Measurements from ENCODE around the gene MBNL2.

The MBNL2 gene

DNA sequence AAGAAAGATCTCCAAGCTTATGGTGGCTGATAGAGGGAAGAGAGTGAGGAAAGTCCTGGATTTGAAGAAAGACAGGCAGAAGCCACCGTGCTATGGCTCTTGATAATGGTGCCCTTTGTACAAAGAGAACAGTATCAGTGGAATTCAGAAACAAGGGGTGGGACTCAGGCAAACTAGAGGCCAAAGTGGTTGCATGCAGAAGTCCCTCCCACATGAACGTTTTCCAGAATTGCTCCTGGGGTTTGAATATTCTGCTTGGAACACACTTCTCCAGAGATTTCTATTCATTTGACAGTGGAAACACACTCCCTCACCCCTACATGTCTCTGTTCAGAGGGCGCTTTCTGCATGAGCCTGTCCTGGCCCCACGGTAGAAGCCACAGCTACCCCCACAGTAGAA, 10.1 kb upstream of the MBNL2 start:
- no peak for DNase-seq

- DNase-seq: no peak
These were observed 9.5 kb upstream of the MBNL2 start for GRCh38 chr13:97212601-97213040.

GRCh38 chr13:97214921-97215320, 7.2 kb upstream of the MBNL2 start:
- no peak for DNase-seq

GRCh38 chr13:97215325-97215724, 6.8 kb upstream of the MBNL2 start:
- no peak for DNase-seq

- DNase-seq: no peak
These were observed 2.9 kb upstream of the MBNL2 start for GRCh38 chr13:97219226-97219625.

DNA sequence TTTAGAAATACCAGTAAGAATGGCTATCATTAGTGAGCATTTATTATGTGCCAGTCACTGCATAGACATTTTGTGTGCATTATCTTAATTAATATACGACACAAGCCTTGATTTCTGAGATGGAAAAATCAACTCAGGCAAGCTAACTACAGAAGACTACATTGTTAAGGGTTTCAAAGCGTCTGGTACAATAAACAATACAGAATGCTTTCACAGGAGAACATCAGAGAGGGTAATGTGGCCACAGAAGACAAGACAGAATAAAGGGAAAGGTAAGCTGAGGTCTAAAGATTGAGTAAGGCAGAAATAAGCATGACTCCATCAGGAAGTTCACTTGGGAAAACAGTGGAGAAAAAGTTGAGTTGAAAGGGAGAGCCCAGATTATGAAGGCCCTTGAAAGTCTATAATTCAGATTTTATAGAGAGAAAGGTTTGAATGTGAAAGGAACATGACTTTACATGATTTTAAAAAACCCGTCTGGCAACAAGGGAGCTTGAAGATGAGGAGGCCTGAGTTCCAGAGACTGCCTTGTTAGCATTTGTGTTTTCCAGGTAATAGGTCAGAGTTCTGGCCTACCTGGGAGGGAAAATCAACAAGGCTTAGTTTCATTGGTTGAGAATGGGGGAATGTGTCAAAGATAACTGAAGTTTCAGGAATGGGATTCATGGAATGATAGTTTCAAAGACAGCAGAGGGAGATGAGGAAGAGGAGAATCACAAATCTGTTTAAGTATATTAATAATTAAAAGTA, 1.8 kb upstream of the MBNL2 start:
- DNase-seq: no peak

DNA sequence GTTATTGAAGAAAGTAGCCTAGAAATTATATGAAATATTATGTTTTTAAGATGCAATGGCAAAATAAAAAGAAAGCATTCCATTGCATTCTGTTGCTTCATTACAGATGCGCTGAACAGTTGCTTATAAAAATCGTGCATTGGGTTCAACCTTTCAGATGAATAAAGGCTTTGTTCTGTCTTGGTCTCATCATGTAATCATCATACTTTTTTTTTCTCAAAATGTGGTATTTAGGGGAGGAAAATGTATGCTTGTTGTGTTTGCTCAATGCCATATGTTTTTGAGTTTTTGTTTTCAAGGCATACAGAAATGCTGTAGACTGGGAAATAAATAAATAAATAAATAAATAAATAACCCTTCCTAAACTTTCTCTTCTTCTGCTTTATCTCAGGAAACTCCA, 1.1 kb upstream of the MBNL2 start:
- no peak for DNase-seq

GRCh38 chr13:97221466-97221865, 667 bp upstream of the MBNL2 start:
- DNase-seq: no peak

DNA sequence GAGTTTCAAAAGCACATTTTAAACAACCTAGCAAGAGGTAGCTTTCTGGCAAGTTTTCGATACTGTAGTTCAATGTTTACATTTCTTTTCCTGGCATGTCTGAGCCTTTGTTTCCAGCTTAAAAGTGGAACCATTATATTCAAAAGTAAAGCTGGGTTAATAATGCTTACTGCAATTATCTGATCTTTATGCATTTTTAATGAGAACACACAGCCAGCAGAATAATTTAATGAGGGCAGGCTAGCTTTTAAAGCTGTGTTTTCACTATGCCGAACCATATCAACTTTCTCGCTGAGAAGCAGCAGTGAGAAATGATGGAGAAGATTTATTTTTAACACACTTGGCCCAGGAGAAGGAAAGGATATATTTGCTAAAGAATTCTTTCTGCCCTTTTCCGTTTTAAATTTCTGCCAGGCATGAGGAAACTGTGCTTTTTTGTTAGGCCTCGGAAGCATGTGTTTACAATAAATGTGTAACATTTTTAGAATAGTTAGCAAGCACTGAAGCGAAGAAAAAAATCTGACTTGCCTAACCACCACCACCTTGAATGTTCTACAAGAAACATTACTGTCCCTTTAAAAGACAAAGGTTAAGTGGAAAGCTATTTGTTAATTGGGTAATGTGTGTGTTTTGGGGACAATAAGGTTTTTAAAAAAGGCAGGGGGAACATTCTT, 1.0 kb downstream of the MBNL2 start:
- no peak for DNase-seq

- peak; percentile 73 for DNase-seq
These were observed 1.8 kb downstream of the MBNL2 start for GRCh38 chr13:97223711-97224541.

DNA sequence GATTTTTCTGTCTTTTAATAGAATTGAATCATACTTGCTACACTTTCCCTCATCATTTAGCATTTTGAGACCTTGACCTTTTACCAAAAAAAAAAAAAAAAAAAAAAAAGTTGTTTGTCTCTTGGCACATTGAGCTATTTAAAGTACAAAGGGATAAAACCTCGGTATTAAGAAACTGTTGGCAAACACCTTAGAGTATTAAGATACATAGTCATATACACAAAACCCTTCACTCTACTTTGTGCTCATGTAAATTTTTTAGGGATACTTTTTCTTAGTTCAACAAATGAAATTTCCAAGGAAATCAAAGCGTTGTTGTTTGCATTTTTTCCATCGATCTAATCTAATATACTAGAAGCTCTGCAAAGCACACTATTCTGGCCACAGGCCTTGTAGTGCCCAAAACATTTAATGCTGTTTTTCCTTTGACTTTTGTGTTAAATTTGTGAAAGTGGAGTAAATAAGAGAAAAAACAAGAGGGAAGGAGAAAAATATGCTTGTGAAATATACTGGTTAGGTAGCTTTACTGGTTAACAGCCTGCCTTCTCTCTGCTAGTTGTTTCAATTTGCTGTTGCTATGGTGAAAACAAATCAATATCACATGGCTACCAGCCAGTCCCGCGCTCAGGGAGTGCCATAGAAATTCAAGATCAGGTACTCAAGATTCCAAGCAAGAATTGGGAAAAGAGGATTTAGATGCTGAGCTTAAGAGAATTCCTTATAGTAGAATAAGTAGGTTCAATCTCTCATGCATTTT, 2.6 kb downstream of the MBNL2 start:
- no peak for DNase-seq

- no peak for DNase-seq
These were observed 3.4 kb downstream of the MBNL2 start for GRCh38 chr13:97225533-97225932.

- DNase-seq: no peak
These were observed 3.9 kb downstream of the MBNL2 start for GRCh38 chr13:97226013-97226412.

- no peak for DNase-seq
These were observed 4.9 kb downstream of the MBNL2 start for GRCh38 chr13:97226788-97227627.

GRCh38 chr13:97228850-97229521, 6.9 kb downstream of the MBNL2 start:
- no peak for DNase-seq

- no peak for DNase-seq
These were observed 7.6 kb downstream of the MBNL2 start for GRCh38 chr13:97229699-97230098.

DNA sequence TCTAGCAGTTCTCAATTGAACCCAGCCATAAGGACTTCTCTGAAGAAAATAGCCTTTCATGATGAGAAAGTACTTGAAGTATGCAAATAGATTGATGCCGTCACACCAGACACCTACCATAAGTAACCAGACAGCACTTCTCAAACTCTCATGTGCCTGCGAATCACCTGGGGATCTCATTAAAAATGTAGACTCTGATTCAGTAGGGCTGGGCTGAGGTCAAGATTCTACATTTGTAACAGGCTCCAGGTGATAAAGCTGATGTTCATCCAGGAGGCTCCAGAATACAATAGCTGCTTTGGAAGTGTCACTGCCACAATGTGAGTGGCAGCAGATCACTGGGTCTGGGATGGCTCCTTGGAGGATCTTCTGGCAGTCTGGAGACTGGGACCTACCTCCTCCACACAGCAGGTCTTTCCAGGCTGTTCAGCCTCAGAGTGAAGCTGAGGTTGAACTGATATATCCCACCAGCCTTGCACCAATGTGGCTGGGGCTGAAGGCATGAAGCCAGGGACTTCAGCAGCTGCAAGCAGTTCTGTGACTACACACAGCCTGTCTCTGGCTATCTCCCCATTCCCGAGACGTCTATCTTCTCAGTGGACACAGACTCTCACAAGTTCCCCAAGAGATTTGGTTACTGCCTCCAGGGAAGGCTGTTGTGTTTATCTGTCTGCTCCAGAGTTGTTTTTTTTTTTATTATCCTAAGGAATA, 9.1 kb downstream of the MBNL2 start:
- no peak for DNase-seq

GRCh38 chr13:97231829-97232196, 9.7 kb downstream of the MBNL2 start:
- DNase-seq: no peak

DNA sequence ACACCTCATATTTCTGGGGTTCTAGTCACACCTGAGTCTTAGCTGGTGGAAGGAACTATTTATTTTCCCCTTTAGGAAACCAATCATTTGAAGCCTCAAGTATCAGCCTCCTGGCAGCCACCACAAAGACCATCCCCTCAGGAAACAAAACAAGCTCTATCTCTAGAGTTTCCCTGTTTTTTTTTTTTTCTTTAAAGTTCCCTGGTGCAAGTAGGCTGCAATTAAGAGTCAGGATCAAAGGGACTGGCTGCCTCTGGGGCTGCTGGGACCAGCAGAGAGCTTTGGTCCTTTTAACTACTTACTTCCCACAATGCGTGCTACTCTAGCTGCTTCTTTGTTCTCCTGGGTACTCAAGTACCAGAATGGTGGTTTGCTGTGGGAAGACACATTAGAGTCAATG, 11.4 kb downstream of the MBNL2 start:
- no peak for DNase-seq

DNA sequence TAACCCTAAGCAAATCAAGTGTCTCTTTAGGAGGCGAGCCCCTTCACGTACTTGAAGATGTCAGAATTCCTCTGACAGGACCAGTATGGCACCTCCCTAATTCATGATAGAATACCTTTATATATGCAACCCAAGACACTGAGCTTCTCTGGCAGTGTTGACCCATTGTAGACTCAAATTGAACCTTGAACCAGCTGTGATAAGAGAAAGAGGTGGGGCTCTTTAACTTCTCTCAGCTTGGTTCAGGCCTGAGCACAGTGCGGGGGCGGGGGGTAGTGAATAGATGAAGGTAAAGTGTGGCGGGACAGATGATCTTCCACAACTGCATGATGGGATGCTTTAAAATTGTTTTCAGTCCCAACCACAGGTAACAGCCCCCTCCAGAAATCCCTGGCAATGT, 12.1 kb downstream of the MBNL2 start:
- no peak for DNase-seq

GRCh38 chr13:97234742-97235141, 12.6 kb downstream of the MBNL2 start:
- no peak for DNase-seq
